OCI-LY3 (cell line): ENCODE data around the gene PXDN.

ENCODE experiments used
- H2AFZ ChIP-seq: fragments of 200-600, 300-600 bp; shearing (Covaris generic); 2 replicates; pipeline ENCODE4 v1.6.0; 2014; ENCODE audit warnings: antibody characterized with exemption, low read depth, low read length
- H3K27ac ChIP-seq: fragments of 200-600, 300-600 bp; sonication (generic); 2 replicates; pipeline ENCODE4 v1.5.1; 2014; ENCODE audit warnings: mild to moderate bottlenecking, low read length, moderate library complexity, mixed read lengths
- H3K27me3 ChIP-seq: fragments of 200-600, 300-600 bp; sonication (generic); 2 replicates; pipeline ENCODE4 v1.6.1; 2014; ENCODE audit warnings: low read depth, low read length, mixed read lengths
- H3K36me3 ChIP-seq: fragments of 200-600, 300-600 bp; sonication (generic); replicated peaks from 2 replicates; pipeline ENCODE3; 2014; ENCODE audit warnings: low read depth, low read length, mixed read lengths
- H3K4me1 ChIP-seq: fragments of 300-600, 200-600 bp; sonication (generic); 2 replicates; pipeline ENCODE4 v1.6.1; 2014; ENCODE audit warnings: low read length, mixed read lengths
- H3K4me2 ChIP-seq: fragments of 200-600, 300-600 bp; sonication (generic); 2 replicates; pipeline ENCODE4 v1.6.1; 2014; ENCODE audit warnings: low read length, mixed read lengths
- H3K4me3 ChIP-seq: fragments of 300-600, 200-600 bp; sonication (generic); 2 replicates; pipeline ENCODE4 v1.5.1; 2014; ENCODE audit warnings: antibody characterized with exemption, mild to moderate bottlenecking, low read length, moderate library complexity
- H3K79me2 ChIP-seq: fragments of 300-600, 200-600 bp; shearing (Covaris generic); 2 replicates; pipeline ENCODE4 v1.6.1; 2014; ENCODE audit warnings: mild to moderate bottlenecking, low read length, mixed read lengths
- H3K9ac ChIP-seq: fragments of 300-600, 200-600 bp; shearing (Covaris generic); 2 replicates; pipeline ENCODE4 v1.6.0; 2014; ENCODE audit warnings: mild to moderate bottlenecking, low read length, moderate library complexity
- H3K9me3 ChIP-seq: fragments of 200-600, 300-600 bp; shearing (Covaris generic); 2 replicates; pipeline ENCODE4 v1.6.1; 2014; ENCODE audit warnings: low read length, mixed read lengths; ENCODE audit not compliant: insufficient read depth
- H4K20me1 ChIP-seq: fragments of 200-600, 300-600 bp; sonication (generic); 2 replicates; pipeline ENCODE4 v1.6.1; 2016; ENCODE audit warnings: low read length, mixed read lengths; ENCODE audit not compliant: insufficient read depth
- EZH2phosphoT487 ChIP-seq: fragments of 200-600 bp; shearing (Covaris generic); IDR thresholded peaks from 2 replicates; pipeline ENCODE4 v1.6.1; 2018; ENCODE audit warnings: antibody characterized with exemption, mixed run types, low read depth
- TF ChIP-seq, protein P1 (sequence below): fragments of 200-600, 300-600 bp; sonication (generic); IDR thresholded peaks from 2 replicates; pipeline ENCODE4 v1.5.1; 2014; ENCODE audit warnings: antibody characterized with exemption, low read length, low read depth

PXDN gene

DNA sequence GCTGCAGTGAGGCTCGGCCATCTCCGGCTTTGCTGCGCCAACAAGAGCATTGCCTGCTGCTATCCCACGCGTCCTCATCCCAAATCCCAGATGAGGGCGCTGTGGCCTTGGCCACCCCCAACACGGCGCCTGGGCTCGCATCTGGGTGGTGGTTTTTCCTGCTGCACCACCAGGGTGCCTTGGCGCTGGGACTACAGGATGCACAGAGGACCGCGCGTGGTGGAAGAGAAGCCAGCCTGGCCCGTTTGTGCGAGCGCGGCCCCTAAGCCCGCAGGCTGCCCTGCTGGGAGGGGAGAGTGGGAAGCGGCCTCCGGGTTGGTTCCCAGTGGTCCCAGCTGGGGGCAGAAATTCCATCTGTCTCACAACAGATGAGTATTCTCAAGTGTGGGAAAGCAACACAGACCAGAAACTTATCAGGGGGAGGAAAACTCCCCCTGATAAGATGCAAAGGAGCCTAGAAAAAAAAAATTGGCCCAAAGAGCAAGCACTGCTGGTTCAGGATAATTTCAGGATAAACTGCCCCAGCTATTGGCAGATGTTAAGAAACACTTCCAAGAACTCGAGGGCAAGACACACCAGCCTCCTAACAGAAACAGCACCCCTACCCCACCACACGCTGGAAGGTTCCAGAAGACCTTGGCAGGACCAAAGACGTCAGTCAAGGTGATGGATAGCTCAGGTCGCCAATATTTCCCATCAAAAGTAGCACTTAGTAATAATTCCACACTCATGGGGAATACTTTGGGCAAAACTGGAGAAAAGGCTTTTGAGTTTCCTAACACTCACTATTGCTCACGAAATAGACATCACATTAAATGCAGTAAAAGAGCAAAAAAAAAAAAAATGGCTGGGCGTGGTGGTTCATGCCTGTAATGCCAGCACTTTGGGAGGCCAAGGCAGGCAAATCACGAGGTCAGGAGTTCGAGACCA lies 152.1 kb downstream of the PXDN start:
- H3K36me3 ChIP-seq, result no peaks in the 10 kb centered on the region
- peaks cover 66% of the 10 kb centered on the region for H3K4me1 ChIP-seq
- no peak overlapping the region for H2AFZ ChIP-seq
- no peaks in the 10 kb centered on the region for H4K20me1 ChIP-seq
- H3K27me3 ChIP-seq, result no peaks in the 10 kb centered on the region
- H3K4me3 ChIP-seq, result no peak overlapping the region
- no peak overlapping the region for H3K27ac ChIP-seq
- H3K79me2 ChIP-seq, result no peaks in the 10 kb centered on the region
- H3K4me2 ChIP-seq, result peak overlapping the region; percentile 56; the same call in 1 of the 2 replicates
- H3K9me3 ChIP-seq, result no peaks in the 10 kb centered on the region
- H3K9ac ChIP-seq, result no peak overlapping the region
- TF ChIP-seq EZH2phosphoT487, result no peak
- TF ChIP-seq, protein P1, sequence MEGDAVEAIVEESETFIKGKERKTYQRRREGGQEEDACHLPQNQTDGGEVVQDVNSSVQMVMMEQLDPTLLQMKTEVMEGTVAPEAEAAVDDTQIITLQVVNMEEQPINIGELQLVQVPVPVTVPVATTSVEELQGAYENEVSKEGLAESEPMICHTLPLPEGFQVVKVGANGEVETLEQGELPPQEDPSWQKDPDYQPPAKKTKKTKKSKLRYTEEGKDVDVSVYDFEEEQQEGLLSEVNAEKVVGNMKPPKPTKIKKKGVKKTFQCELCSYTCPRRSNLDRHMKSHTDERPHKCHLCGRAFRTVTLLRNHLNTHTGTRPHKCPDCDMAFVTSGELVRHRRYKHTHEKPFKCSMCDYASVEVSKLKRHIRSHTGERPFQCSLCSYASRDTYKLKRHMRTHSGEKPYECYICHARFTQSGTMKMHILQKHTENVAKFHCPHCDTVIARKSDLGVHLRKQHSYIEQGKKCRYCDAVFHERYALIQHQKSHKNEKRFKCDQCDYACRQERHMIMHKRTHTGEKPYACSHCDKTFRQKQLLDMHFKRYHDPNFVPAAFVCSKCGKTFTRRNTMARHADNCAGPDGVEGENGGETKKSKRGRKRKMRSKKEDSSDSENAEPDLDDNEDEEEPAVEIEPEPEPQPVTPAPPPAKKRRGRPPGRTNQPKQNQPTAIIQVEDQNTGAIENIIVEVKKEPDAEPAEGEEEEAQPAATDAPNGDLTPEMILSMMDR, result peak; percentile 20

DNA sequence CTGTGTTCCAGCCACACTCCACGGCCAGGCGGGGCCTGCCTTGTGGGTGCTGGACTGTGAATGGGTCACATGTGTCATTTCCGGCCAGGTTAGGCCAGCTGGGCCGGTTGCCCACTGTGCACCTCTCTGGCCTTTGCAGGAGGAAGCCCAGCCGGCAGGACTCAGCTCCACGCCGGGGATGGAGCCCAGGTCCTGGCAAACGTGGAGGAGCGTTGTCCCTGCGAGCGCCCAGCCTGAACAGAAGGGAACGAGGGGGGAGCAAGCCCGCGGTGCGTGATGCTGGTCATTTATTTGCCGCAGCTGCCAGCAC lies 152.9 kb downstream of the PXDN start:
- Histone ChIP-seq H3K36me3 (no peaks in the 10 kb centered on the region), H2AFZ (no peak overlapping the region), H3K27ac (peak overlapping the region; percentile 19; the same call in 1 of the 2 replicates), H3K4me3 (peak overlapping the region; percentile 32; the same call in 1 of the 2 replicates), H3K4me1 (peaks cover 66% of the 10 kb centered on the region), H3K9ac (peak overlapping the region; percentile 42; the same call in 1 of the 2 replicates), H3K4me2 (peak overlapping the region; percentile 56), H3K9me3 (no peaks in the 10 kb centered on the region), H3K79me2 (no peaks in the 10 kb centered on the region), H3K27me3 (no peaks in the 10 kb centered on the region), H4K20me1 (no peaks in the 10 kb centered on the region)
- TF ChIP-seq, protein P1, result no peak
- TF ChIP-seq EZH2phosphoT487, result no peak

DNA sequence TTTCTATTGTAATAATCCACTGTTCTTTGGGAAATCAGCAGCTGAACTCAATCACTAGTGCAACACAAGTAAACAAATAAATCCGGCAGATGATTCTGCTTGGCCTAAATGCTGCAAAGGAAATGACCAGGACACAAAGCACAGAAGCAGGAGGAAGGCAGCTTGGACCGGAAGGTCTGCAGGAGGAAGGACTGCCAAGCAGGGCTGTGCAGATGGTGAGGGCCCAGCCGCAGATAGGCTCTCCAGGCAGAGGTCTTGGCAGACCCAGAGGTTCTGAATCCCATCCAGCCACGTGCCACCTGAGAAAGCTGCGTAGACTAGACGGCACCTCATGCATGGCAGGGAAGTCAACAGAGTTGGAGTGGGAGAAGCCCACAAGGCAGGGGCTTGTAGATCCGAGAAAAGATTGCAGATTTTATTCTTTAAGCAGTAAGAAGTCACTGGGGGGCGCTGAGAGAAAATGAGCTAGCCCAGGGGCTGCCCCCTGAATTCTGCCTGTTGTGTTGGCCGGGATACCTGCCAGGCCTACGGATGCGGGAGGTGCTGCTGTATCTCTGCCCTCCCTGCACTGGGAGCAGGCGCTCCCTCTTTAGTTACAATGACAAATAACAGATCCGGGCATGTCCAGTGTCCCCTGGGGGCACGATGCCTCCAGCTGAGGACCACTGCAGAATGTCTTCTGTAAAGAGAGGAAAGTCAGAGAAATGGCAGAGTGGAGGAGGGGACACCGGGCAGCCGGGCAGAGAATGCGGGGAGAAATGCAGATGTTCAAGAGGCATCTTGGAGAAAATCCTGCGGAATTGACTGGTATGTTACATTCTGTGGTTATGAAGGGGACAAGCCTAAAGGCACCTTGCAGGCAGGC lies 153.5 kb downstream of the PXDN start:
- H3K27me3 ChIP-seq, result no peaks in the 10 kb centered on the region
- peak overlapping the region; percentile 56 for H3K4me2 ChIP-seq
- H3K9me3 ChIP-seq, result no peaks in the 10 kb centered on the region
- no peaks in the 10 kb centered on the region for H4K20me1 ChIP-seq
- H2AFZ ChIP-seq, result no peak overlapping the region
- TF ChIP-seq EZH2phosphoT487, result no peak
- TF ChIP-seq, protein P1, result peak; percentile 45
- H3K79me2 ChIP-seq, result no peaks in the 10 kb centered on the region
- no peaks in the 10 kb centered on the region for H3K36me3 ChIP-seq
- peak overlapping the region; percentile 32; the same call in 1 of the 2 replicates for H3K4me3 ChIP-seq
- peak overlapping the region; percentile 66; the same call in 1 of the 2 replicates for H3K27ac ChIP-seq
- peaks cover 66% of the 10 kb centered on the region for H3K4me1 ChIP-seq
- H3K9ac ChIP-seq, result peak overlapping the region; percentile 64; the same call in 1 of the 2 replicates
